Pons (tissue), 1 donor: Measurements from ENCODE around the gene WIPF3.

ENCODE experiments used
- DNase-seq: peaks from one replicate; pipeline ENCODE4 v3.0.0-alpha.2; 2016; ENCODE audit warnings: low spot score

The WIPF3 gene

DNA sequence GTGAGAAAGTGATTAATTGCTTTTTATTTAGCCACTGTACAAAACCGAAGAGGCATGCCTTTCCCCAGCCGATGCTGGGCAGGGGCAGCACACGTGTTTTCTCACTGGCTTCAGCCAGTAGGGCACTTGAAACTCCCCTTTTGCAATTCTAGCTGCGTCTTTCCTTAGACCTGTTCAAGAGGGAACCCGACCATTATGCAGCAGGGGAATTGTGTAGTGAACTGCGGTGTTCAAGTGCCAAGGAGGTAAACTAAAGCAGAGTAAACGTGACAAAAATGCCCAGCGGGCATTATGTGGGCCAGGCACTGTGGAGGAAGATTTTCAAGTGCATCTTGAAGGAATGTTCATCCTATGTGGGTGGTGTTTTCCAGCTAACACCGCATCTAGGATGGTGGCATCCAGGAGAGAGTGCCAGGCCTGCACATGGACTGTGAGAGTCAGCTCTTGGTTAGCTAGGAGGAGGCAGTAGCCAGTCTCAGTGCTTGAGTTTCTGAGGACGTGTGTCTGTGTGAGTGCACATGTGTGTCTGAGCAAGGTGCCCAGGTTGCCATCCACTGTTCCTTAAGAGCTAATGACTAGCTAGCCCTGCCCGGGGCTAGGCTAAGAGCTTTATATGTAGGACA lies 3.3 kb downstream of the WIPF3 start:
- DNase-seq, result no peak

DNA sequence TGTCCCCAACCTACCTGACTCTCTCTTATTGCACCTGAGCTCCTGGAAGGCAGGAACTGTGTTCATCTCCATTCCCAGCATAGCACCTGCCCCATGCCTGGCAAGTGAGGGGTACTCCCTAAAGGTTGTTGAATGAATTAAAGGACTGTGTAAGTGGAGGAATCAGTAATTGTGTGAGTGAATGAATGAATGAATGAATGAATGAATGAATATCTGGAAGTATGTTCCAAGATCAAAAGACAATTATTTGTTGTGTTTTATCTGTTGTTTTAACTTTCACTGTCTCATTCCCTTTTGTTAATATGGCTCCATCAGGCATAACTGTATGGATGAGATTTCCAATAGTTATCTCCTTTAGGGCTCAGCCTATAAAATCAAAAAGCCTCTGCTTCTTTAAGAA lies 4.0 kb downstream of the WIPF3 start:
- DNase-seq, result no peak

DNA sequence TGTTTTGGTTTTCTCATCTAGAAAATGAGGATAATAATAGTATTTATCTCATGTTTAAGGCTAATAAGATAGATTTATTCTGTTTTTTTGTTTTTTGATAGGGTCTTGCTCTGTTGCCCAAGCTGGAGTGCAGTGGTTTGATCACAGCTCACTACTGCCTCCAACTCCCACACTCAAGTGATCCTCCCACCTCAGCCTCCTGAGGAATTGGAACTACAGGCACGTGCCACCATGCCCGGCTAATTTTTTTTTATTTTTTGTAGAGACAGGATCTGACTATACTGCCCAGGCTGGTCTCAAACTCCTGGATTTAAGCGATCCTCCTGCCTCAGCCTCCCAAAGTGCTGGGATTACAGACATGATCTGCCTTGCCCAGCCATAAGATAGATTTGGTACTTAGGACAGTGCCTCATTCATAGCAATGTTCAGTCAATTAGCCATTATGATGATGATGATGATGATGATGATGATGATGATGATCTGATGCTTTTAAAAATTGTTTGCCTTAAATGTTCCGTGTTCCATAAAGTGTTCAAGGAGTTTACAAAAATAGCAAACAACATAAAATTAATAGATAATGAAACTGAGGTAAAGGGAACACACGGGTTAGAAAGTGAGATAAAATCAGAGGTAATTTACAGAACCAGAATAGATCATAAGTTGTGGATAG lies 4.6 kb downstream of the WIPF3 start:
- DNase-seq, result no peak

DNA sequence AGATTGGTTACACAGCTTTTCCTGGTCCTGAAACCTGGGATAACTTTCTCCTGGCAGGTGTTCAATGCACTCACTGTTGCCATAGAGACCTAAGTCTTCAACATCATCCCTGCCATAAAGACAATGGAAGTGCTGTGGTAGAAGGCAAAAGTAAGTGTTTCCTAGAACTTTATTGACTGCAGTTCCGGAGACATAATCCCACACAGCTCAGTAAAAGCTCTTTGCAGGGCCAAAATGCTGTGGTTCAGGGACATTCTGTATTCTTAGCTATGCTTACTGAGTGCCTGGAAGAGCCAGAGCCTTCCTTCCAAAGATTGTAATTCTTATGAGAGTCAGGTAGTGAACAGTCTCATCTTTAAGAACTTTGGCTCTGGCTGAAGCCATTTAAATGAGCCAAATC lies 5.3 kb downstream of the WIPF3 start:
- no peak for DNase-seq

DNA sequence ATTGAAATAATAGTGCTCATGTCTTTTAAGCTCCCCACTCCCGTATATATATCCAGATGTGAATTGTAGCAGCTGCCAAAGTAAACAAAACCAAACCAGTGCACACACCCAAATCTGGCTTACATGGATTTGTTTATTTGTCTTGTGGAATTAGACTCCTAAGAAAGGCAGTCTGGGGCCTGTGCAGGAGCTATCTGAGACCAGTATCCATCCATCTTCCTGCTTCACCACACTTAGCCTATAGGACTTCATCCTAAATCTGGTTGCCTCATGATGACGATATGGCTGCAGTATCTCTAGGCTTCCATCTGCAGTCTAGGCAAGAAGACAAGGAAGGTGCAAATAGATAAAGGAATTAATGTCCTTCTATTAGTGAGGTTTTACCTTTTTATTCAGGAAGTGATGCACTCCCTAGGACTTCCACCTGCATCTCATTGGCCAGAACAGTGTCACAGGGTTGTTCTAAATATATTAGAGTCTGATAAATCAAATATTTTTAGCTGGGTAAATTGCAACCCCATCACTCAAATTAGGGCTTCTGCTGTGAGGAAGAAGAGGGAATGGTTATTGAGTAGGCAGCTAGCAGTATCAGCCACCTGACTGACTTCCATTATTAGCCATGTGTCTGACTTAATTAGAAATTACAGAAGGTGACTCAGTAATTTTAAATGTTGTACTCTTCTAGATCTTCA lies 6.0 kb downstream of the WIPF3 start:
- no peak for DNase-seq

DNA sequence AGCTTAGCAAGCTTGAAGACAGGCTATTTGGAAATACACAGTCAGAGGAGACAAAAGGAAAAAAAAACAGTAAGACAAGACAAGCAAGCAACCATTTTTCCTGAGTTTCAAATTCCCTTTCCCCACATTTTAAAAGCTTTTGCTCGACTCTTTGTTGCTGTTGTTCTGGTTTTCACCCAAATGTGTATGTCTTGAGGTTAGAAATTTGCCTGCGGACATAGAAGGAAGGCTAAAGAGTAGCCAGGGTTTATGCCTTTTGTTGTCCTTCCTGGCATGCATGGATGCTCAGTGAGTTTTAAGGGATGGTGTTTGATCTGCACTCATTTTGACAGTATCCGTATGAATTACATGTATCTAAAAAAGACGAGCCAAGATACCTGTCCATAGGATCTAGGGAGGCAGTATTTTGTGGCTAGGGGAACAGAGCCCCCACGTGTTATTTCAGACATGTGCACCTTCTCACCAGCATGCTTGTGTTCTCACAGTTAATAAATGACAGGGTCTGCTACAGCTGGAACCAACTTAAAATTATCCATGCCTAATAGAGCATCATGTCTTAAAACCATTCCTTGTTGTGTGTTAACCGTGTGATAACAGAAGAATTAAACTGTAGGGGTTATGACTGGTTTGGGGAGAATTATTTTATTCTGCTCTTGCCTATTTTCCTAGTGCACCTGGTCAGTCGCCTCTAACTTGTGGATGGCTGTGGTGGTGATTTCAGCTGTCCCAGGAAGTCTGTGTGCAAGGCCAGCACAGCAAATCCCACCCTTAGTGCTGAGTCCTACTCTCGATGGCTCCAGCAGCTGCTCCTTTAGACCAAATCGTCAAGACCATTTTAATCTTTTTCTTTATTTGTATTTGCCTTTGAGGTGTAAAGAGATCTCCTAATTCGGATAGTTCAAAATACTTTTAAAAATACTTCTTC lies 9.1 kb downstream of the WIPF3 start:
- DNase-seq, result no peak

DNA sequence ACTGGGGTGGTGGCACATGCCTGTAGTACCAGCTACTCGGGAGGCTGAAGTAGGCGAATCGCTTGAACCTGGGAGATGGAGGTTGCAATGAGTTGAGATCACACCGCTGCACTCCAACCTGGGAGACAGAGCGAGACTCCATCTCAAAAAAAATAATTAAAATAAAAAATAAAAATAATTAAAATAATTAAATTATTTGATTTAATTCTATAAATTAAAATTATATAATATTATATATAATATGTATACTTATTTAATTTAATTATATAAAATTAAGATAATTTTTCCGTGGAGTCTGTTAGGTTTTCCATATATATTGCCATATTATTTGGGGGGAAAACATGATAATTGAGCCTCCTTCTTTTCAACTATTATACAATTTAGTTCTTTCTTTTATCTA lies 12.0 kb downstream of the WIPF3 start:
- no peak for DNase-seq

DNA sequence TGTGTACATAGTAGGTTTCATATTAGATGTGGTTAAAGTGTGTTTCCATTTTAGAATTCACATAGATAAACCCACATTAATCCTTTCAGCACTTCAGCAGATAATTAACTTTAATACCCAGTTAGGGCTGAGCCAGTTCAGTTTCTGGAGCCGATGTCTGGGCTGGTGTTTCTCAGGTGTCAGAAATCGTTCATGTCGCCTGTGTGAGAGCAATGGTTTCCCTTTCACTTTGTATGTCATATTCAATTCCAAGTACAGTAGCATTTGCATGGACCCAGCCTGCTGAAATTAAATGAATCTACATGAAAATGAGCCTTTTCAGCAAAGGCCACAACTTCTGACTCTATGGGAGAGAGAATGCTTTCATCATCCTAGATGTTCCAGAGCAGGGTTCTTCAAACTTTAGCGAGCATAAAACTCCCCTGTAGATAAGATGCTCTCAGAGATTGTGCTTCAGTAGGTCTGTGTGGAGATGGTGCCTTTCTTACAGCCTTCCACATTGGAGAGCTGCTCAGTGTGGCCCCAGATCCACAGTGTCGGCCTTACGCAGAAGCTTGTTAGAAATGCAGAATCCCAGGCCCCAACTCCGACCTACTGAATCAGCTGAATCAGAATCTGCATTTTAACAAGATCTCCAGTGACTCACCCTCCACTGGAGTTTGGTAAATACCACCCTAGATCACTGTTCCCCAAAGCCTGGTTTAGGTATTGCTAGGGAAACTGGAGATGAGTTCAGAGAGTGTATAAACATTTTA lies 19.6 kb downstream of the WIPF3 start:
- DNase-seq, result no peak

DNA sequence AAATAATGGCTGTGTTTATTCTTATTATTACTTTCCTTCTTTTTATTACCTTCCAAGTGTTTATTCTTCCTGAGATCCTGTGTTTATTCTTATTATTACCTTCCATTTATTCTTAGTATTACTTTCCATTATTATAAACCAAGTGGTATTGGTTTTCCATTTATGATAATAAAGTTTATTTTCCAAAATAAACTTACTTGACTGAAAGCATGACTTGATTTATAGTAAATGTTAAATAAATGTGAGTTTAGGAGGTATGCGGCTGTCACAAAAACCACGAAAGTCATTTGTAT lies 20.2 kb downstream of the WIPF3 start:
- no peak for DNase-seq

DNA sequence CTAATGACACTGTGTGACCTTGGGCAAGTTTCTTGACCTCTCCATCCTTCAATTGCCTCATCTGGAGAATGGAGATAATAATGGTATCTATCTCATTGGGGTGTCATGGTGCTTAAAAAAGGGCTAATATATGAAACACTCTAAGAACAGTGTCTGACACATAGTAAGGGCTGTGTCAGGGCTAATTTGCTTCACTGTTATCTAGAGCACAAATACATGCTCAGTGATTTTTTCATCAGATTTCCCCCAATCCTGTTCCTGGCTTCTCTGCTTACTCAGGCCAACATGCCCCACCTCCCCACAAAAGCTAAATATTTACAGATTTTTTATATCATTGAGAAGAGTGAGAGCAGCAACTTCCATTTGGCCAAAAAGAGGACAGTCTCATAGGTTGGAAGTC lies 20.6 kb downstream of the WIPF3 start:
- DNase-seq, result no peak

DNA sequence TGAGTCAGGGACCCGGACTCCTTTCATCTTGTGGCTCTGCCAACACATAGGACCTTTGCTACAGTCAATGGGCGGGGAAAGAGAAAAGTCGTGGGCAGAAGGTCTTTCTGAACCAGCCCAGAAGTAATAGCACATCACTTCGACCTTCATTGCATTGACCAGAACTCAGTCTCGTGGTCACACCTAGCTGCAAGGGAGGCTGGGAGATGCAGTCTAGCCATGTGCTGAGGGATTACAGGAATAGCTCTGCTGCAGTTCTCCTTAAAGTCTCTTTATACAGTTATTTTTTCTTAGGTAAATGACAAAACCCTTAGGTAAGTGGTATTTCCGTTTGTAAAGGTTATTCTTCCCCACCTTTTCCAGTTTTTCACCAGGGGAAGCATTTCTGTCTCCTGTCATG lies 25.4 kb downstream of the WIPF3 start:
- no peak for DNase-seq

DNA sequence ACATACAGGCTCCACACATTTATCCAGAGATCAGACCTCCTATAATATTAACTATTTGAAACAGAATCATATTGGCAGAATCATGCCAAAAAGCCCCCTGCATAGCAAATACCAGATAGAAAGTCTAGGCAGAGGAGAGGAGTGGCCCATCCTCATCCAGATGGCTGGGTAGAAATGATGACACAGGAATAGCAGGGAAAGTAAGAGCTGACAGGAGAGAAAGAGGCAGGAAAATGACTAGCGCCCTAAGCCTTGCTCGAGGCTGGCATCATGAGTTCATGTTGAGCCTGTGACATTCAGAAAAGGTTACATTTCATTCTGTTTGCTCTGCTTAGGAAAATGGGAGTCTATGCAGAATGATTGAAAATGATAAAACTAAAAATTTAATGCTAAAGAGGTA lies 27.6 kb downstream of the WIPF3 start:
- no peak for DNase-seq

DNA sequence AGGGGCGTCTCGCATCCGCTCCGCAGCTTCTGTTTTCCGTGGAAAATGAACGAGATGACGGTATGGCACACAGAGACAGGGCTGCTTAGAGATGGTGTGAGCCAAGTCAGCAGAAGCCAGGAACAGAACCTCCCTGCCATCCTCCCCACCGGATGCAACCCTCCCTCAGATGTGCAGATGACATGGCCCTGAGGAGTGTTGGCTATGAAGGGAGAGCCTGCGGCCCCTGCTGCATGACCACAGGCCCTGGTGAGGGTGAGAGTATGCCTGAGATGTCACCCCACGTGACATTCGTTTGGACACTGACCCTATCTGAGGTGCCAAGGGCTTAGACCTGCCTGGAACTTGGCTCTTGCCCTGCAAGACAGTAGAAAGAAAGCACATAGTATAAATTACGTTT lies 29.4 kb downstream of the WIPF3 start:
- no peak for DNase-seq

DNA sequence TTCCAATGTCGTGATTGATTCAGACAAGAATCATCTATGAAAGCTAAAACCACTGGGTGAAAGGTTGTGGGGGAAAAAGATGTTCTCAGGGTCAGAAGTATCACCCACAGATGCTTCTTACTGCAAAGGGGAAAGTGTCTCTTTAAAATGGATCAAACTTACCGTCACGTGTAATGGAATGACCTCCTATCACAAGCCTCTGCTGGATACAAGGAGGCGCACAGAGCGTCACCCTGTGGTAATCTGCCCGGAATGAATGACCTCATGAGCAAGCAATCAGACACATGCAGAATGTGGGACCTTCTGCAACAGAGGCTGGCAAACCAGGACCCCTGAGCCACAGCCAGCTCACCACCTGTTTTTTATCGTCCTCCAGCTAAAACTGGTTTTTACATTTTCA lies 33.0 kb downstream of the WIPF3 start:
- DNase-seq, result no peak

DNA sequence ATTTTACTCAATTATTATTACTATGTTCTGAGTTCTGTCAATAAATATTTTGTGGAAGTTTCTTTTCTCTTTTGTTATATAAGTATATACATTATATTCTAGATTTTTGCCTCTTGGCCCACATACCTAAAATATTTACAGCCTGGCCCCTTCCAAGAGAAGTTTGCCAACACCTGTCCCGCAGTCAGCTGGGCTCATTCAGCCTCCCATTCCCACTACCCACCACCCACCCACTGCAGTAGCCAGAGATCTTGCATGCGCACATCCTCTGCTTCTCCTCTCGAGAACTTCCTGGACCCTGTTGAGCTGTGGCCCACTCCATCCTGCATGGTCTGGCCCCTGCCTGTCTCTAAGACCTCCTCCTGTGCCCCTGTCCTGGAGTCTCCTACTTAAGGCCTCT lies 33.6 kb downstream of the WIPF3 start:
- DNase-seq, result no peak

DNA sequence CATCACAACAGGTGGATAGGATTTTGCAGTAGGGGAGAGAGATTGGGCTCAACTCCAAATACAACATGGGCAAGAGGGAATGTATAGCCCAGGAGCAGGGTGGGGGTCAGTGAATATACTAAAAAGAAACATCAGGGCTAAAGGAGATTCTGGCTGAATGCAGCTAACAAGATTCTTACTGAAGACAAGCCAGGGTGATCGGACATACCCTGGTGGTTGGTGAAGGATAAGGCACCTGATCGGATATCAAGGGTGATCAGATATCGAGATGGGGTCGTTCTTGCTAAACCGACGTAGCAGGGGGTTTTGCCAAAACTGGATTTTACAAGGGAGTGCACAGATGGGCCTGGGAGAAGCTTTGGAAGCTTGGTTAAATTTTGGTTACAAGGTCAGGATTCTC lies 34.4 kb downstream of the WIPF3 start:
- DNase-seq, result no peak

DNA sequence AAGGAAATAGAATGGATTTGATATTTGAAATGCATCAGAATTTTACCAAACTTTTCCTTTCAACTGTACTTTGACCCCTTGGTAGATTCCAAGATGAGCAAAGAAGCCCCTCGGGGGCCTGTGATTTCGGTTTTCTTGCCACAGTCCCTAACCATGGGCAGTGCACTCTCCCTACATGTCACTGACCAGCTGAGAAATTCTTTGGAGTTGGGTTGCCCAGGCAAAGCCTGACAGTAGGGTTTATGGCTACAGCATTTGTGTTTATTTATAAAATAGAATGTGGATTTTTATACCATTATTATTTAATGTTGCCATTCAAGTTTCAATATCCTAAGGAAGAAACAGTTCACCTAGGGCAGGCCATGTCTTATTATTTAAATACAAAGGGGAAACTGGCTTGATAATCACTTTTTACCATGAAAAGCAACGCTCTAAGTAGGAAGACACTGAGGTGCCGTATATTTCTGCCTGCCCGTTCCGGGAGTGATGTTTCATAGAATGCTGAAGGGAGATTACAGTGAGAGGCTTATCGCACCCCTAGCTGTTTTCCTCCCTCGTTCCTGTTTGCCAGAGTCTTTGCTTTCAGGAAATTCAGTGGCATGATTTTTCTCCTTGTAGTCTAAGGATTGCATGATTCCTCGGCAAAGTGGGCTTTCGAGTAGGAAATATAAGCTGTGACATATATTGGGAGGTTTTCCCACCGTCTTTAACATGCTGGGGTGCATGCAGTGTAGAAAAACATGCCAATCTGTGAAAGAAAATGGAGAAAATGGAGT lies 35.8 kb downstream of the WIPF3 start:
- no peak for DNase-seq

DNA sequence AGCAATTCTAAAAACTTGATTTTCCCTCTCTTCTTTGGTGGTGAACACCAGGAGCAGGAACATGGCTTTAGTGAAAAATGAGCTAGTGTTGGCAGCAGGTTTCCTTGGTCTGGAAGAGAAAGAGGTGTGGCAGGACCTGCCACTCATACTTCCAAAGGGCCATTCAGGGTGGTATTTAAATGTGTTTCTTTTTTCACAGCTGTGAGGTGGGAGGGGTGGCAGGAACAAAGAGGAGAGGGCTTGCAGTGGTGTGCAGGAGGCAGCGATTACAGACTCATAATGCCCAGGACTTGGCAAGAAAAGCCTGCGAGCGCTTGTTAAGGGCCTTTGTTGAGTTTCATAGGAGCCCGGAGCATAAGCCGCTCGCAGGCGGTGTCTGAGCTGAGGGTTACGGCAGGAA lies 36.8 kb downstream of the WIPF3 start:
- DNase-seq, result no peak

DNA sequence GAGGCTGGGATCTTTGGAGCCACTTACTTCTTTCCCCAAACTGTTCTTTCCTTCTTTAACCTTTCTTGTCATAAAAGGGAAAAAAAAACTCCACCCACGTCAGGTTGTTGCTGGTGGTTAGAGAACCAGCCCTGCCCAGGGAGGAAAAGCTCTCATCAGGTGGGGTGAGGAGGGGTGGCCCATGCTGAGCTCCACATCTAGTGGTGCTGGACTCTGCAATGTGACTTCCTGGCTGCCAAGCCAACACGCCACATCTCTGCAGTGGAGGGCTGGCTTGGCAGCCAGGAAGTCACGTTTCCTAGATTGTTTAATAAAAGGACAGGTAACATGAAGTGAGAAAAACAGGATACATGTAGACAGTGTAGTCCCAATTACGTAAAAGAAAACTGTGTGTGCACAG lies 37.4 kb downstream of the WIPF3 start:
- DNase-seq, result no peak

DNA sequence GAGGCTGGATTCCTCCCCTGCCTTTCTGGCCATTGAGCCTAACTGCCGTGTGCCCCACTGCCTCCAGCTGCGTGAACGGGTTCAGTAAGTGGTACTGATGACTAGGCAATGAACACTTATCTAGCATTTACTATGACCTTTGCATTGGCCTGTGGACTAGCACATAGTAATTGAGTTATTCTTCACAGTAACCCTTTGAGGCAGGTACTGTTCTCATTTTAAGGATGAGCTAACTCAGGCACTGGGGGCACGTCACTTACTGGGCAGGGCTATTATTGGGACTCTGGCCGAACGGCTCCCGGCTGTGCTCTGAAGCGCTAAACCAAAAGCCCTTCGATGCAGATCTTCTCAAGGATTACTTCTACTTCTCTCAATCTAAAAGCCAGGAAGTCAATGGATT lies 38.3 kb downstream of the WIPF3 start:
- DNase-seq, result no peak

DNA sequence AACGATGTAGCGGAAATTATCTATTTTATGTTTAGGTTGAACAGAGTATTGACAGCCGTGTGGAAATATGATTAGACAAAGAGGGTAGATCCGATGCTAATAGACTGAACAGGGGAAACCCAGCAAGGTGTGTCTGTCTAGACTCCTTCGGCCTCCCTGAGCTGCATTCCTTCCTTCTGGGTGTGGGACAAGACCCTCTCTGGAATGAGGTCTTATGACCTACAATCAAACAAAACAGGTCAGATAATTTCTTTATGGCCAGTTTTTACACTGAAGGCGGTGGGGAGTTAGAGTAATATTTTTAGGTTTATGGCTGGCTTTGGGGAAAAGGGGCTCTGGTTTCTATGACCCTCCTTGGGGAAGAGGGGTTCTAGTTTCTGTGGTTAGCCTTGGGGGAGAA lies 41.2 kb downstream of the WIPF3 start:
- no peak for DNase-seq
